Hematopoietic multipotent progenitor cell treated with erythropoietin and hydrocortisone succinate and interleukin-3 and kit ligand, for 8 days (in vitro differentiated cells): ENCODE measurements around the gene SLC25A3.
"Not testable (repeated sequence)": the region's sequence is repeated elsewhere in the genome, so short reads cannot be mapped to it uniquely, and the experiment has no call there.

Experiments
- DNase-seq: peaks from one replicate; pipeline ENCODE4 v3.0.0-alpha.2; 2015

The SLC25A3 gene

GRCh38 chr12:98593351-98594049, at the start of gene SLC25A3:
Gene SLC25A3, plus strand, starts transcription at chr12:98593686. Its CDS starts 293 bp downstream, at chr12:98593979.
- peak; percentile 98 for DNase-seq

DNA sequence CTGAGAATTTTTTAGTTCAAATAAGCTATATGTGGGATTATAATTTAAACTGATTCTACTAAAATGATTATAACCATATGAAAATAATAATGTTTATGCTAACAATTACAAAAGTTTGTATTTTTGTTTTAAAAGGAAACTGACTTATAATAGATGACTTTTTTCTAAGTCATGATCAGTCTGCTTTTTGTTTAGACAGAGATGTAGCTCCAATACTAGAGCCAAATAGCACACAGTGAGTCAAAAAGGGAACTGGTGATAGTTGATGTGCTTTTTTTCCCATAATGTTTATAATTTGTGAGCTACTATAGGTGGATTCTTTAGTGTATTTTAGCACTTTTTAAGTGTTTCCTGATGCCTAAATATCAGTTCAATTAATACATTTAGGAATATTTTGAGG, 49.8 kb upstream of the SLC25A3 start:
- DNase-seq: no peak

- DNase-seq: no peak
Observed at GRCh38 chr12:98544751-98545150, 48.7 kb upstream of the SLC25A3 start.

DNA sequence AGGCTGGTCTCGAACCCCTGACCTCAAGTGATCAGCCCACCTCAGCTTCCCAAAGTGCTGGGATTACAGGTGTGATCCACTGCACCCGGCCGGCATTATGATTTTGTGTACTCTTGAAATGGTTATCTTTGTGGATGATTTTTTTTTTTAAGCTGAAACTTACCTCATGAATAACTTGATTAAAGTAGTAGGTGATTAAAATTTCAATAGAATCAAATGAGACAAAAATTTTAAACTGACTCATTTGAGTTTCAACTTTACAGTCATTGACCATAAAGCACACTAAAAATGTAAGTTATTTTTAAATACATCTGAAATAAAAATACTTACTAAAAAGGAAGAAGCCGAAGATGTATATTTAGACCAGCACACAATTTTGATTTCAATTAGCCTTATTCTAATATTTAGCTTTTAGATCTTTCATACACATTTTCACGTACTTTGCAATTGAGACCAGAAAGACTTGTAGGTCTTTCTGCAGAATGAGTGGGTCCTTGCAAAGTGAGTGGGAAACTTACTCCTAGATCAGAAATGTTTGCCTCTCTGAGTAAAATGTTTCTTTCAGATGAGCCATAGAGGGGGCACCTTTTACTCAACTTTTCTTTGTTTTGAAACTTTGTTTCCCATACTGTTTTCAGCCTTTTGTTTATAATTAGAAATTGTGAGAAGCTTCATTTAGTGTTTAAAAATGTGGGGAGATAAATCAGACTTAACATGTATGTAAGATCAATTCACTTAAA, 43.9 kb upstream of the SLC25A3 start:
- no peak for DNase-seq

GRCh38 chr12:98551787-98552186, 41.7 kb upstream of the SLC25A3 start:
- DNase-seq: no peak

DNA sequence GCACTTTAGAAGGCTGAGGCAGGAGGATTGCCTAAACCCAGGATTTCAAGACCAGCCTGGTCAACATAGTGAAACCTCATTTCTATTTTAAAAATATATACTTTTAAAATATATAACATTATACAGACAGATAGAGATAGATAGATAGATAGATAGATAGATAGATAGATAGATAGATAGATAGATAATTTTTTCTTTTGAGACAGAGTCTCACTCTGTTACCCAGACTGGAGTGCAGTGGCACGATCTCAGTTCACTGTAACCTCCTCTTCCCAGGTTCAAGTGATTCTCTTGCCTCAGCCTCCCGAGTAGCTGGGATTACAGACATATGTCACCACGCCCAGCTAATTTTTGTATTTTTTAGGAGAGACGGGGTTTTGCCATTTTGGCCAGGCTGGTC, 35.4 kb upstream of the SLC25A3 start:
- not testable (repeated sequence) for DNase-seq

DNA sequence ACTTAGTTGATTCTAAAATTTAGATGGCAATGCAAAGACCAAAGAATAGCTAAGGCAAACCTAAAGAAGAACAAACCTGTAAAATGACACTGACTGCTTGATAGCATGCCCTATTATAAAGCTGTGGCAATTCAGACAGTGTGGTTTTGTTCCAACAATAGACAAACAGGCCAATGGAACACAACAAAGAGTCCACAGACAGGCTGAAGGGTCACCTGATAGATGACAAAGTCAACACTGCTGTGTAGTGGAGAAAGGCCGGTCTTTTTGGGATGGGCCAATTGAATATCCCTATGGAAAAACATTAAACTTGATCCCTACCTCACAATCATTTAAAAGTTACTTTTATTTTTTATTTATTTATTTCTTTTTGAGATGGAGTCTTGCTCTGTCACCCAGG, 33.8 kb upstream of the SLC25A3 start:
- DNase-seq: no peak

GRCh38 chr12:98561846-98562245, 31.6 kb upstream of the SLC25A3 start:
- no peak for DNase-seq

DNA sequence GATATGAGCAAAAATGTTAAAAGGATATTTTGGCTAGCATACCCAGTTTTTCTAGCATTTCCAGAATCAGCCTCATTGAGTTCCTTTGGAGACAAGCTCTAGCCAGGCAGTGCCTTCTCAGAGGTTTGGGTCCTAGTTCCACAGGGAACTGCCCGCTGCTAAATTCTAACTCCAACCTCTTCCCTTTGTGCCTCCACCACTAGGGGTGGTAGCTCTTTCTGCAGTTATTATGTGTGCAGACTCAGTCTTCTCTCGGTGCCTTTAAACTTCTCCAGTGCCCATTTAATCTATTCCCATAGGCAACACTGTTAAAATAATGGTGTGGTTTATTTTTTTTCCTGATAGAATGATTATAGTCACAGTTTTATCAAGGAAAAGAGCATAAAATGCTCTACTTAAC, 21.5 kb upstream of the SLC25A3 start:
- DNase-seq: peak; percentile 24

- DNase-seq: no peak
Observed at GRCh38 chr12:98574110-98574509, 19.4 kb upstream of the SLC25A3 start.

DNA sequence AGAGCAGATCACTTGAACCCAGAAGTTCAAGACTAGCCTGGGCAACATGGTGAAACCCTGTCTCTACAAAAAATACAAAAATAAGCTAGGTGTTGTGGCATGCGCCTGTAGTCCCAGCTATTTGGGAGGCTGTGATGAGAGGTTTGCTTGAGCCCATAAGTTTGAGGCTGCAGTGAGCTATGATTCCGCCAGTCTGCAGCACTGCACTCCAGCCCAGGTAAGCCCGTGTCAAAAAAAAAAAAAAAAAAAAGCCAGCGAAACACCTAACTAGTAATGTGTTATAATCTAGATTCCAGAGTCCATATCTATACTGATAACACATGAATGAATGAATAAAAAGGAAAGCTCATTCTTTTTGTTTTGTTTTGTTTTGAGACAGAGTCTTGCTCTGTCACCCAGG, 18.5 kb upstream of the SLC25A3 start:
- no peak for DNase-seq

- not testable (repeated sequence) for DNase-seq
Observed at GRCh38 chr12:98576795-98577194, 16.7 kb upstream of the SLC25A3 start.

- DNase-seq: no peak
Observed at GRCh38 chr12:98578392-98578791, 15.1 kb upstream of the SLC25A3 start.

DNA sequence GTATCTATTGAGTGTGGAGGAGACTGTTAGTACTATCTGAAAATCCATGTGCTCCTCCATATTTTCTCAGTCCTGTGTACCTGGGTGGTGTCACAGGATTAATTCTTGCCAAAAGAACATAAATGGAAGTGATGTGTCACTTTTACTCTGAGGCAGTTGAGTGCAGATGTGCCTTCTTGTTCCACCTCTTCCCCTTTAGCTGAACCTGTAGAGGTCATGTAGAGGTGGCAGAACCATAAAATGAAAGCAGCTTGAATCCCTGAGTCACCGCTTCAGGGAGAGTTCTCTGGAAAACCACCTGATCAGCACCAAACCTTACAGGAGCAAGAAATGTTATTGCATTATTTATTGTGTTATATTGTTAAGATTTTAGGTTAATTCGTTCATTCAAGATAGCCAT, 14.7 kb upstream of the SLC25A3 start:
- no peak for DNase-seq

DNA sequence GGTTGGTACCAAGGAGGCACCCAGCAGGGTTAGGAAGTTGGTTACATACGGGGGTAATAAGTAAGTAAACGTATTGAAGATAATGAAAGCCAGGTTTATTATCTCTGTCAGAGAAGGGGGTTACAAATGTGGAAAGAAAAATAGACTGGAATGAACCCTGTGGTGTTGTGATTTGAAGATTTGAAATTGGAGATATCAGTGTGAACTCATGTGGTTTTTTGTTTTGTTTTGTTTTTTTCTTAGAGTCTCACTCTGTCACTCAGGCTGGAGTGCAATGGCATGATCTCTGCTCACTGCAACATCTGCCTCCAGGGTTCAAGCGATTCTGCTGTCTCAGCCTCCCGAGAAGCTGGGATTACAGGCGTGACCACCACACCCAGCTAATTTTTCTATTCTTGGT, 14.1 kb upstream of the SLC25A3 start:
- DNase-seq: no peak

- DNase-seq: no peak
Observed at GRCh38 chr12:98579835-98580234, 13.7 kb upstream of the SLC25A3 start.

GRCh38 chr12:98580695-98581094, 12.8 kb upstream of the SLC25A3 start:
- no peak for DNase-seq

GRCh38 chr12:98581101-98581500, 12.4 kb upstream of the SLC25A3 start:
- no peak for DNase-seq

DNA sequence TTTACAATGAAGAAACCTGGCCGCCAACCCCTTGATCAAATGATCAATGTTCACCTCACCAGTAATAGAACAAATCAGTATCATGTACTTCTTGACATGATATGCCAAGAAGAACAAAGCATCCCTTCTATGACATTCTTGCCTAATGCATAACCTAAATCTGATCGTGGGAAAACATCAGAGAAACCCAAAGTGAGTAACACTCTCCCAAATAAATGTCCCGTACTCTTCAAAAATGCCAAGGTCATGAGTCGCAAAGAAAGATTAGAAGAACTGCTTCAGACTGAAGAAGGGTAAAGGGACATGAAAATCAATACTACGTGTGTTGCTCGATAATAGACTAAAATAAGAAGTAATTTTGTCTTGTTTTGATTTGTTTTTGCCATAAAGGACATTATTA, 11.4 kb upstream of the SLC25A3 start:
- DNase-seq: no peak

GRCh38 chr12:98587084-98587483, 6.4 kb upstream of the SLC25A3 start:
- DNase-seq: no peak

DNA sequence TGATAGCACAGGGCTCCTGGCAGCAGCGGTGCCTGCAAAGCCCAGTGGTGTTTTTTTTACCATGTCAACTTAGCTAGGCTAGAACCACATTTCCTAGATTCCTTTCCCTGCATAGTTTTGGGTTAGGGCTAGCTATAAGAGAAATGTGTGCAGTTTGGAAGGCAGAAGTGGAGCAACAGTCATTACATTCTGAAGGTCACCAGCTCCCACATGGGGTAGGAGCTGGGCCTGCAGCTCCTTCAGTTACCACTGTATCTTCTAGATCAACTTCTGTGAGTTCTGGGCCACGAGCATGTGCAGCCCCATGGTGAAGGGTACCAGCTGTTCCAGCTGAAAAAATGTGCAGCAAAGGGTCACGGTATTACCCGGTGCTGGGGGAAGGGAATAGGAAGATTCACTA, 2.3 kb upstream of the SLC25A3 start:
- DNase-seq: no peak

- peak; percentile 74 for DNase-seq
Observed at GRCh38 chr12:98592825-98593322, 612 bp upstream of the SLC25A3 start.

DNA sequence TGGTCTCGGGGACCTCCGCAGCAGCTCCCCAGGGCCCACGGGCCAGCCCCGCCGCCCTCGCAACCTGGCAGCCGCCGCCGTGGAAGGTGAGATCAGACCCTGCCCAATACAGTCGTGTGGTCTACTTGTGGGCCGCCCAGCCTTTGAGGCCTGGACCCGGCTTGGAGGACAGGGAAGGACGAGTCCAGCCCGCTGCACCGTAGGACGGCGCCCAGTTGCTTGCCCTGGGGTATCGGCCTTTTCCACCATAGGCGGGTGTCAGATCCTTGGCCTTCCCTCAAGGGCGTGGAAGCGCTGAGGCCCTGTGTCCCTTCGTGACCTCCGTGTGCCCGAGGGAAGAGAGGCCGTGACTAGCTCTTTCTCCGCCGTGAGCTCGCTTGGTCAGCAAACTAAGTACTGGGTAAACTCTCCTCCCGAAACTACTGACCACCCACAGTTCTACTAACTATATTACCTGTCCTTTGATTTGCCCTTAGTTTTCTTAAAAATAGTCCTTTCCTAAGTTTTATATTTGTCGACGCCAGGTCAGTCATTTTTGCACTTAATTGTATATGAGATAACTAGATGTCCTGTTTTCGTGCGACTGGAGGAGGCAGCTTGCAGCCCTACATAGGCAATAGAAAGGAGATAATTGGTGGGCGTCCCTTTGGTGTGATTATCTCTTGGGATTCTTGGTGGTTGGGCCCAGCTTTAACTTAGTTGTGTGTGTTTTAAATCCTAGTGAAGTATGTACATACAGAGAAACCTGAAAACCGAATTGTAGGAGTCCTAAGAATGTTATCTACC, 757 bp downstream of the SLC25A3 start:
- peak; percentile 53 for DNase-seq
